Measurements from ENCODE around the gene MALSU1. TPM values are rescaled to one million over a fixed set of nuclear protein-coding genes. Genes with fewer than 3 reads are reported as not detected.

MALSU1 gene
- total RNA-seq, 1 experiment from 2014 or later: 92.1 TPM

- H3K4me1 ChIP-seq (ENCODE audit: insufficient read depth, low read length, poor library complexity, severe bottlenecking): no peaks in the 10 kb centered on the region
- no peaks in the 10 kb centered on the region for H3K36me3 ChIP-seq (ENCODE audit: insufficient read depth, low read length, poor library complexity, severe bottlenecking)
- no TSS peak for BruUV-seq (replicated peaks)
- H3K4me3 ChIP-seq (ENCODE audit: low read depth, low read length, poor library complexity, severe bottlenecking): no peak overlapping the region
- no peak for TF ChIP-seq EZH2 (IDR thresholded peaks at IDR 0.05; ENCODE audit: borderline replicate concordance, low read depth, low read length, poor library complexity, severe bottlenecking)
- TF ChIP-seq, protein P1, sequence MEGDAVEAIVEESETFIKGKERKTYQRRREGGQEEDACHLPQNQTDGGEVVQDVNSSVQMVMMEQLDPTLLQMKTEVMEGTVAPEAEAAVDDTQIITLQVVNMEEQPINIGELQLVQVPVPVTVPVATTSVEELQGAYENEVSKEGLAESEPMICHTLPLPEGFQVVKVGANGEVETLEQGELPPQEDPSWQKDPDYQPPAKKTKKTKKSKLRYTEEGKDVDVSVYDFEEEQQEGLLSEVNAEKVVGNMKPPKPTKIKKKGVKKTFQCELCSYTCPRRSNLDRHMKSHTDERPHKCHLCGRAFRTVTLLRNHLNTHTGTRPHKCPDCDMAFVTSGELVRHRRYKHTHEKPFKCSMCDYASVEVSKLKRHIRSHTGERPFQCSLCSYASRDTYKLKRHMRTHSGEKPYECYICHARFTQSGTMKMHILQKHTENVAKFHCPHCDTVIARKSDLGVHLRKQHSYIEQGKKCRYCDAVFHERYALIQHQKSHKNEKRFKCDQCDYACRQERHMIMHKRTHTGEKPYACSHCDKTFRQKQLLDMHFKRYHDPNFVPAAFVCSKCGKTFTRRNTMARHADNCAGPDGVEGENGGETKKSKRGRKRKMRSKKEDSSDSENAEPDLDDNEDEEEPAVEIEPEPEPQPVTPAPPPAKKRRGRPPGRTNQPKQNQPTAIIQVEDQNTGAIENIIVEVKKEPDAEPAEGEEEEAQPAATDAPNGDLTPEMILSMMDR (conservative IDR thresholded peaks at IDR 0.05; ENCODE audit: low read depth, low read length): no peak
- no peak overlapping the region for H3K27ac ChIP-seq (ENCODE audit: low read depth, low read length, poor library complexity, severe bottlenecking)
- POLR2A ChIA-PET (ENCODE audit: low non-redundant PET): interaction anchor here (0.5 kb wide), 1 partner anchor 23 kb away, joined by 5 read pairs; no protein-coding TSS in a partner anchor
- CTCF ChIA-PET: no interaction called here
- H3K27me3 ChIP-seq (replicated peaks; ENCODE audit: insufficient read depth, low read depth, low read length, poor library complexity): no peaks in the 10 kb centered on the region
- no peaks in the 10 kb centered on the region for H3K9me3 ChIP-seq (ENCODE audit: low read depth, low read length, poor library complexity, severe bottlenecking)
- intact Hi-C loops (cut with micrococcal nuclease; ENCODE audit: unreplicated experiment): no loop called here
- no peak for DNase-seq (ENCODE audit: low spot score)
Measured at GRCh38 chr7:23268167-23268566, 31.0 kb upstream of the MALSU1 start.

DNA sequence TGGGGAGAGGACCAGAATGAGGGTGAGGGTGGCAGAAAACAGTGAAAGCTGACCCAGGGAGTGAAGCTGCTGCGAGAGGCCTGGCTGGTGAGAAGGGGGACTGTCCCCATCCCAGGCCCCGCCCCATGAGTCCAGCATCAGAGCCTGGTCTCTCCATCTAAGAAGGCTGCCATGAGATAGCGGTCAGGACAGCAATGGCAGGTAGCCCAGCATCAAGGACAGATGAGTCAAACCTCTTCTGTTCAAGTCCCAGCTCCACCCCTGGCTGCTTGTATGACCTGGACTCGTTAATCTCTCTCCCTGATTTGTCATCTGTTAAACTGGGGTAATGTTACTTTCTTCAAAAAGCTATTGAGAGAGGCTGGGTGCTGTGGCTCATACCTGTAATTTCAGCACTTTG, 30.4 kb upstream of the MALSU1 start:
- Histone ChIP-seq H3K36me3 (ENCODE audit: insufficient read depth, low read length, poor library complexity, severe bottlenecking) (no peaks in the 10 kb centered on the region), H3K27me3 (replicated peaks; ENCODE audit: insufficient read depth, low read depth, low read length, poor library complexity) (no peaks in the 10 kb centered on the region), H3K4me3 (ENCODE audit: low read depth, low read length, poor library complexity, severe bottlenecking) (no peak overlapping the region), H3K27ac (ENCODE audit: low read depth, low read length, poor library complexity, severe bottlenecking) (no peak overlapping the region), H3K9me3 (ENCODE audit: low read depth, low read length, poor library complexity, severe bottlenecking) (no peaks in the 10 kb centered on the region), H3K4me1 (ENCODE audit: insufficient read depth, low read length, poor library complexity, severe bottlenecking) (peaks cover 5% of the 10 kb centered on the region)
- no peak for DNase-seq (ENCODE audit: low spot score)
- TF ChIP-seq EZH2 (IDR thresholded peaks at IDR 0.05; ENCODE audit: borderline replicate concordance, low read depth, low read length, poor library complexity, severe bottlenecking): no peak
- TF ChIP-seq, protein P1 (conservative IDR thresholded peaks at IDR 0.05; ENCODE audit: low read depth, low read length): no peak
- intact Hi-C loops (cut with micrococcal nuclease; ENCODE audit: unreplicated experiment): no loop called here
- no TSS peak for BruUV-seq (replicated peaks)
- ChIA-PET CTCF (no interaction called here), POLR2A (ENCODE audit: low non-redundant PET) (no interaction called here)

DNA sequence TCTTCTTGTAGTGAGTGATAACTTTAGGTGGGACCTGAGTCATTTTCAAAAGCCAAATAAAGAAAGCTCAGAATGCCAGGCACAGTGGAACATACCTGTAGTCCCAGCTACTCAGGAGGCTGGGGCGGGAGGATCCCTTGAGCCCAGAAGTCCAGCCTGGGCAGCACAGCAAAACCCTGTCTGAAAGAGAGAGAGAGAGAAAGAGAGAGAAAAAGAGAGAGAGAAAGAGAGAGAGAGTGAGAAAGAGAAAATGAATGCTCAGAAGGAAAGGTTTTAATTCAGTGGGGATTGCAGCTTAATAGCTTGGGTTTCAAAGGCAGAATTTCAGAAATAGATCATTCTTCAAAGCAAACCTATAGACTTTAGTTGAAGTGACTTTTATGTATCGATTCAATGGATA, 26.9 kb upstream of the MALSU1 start:
- no TSS peak for BruUV-seq (replicated peaks)
- no peak for TF ChIP-seq EZH2 (IDR thresholded peaks at IDR 0.05; ENCODE audit: borderline replicate concordance, low read depth, low read length, poor library complexity, severe bottlenecking)
- TF ChIP-seq, protein P1 (conservative IDR thresholded peaks at IDR 0.05; ENCODE audit: low read depth, low read length): no peak
- Histone ChIP-seq H3K36me3 (ENCODE audit: insufficient read depth, low read length, poor library complexity, severe bottlenecking) (no peaks in the 10 kb centered on the region), H3K9me3 (ENCODE audit: low read depth, low read length, poor library complexity, severe bottlenecking) (no peaks in the 10 kb centered on the region), H3K4me3 (ENCODE audit: low read depth, low read length, poor library complexity, severe bottlenecking) (no peak overlapping the region), H3K27ac (ENCODE audit: low read depth, low read length, poor library complexity, severe bottlenecking) (no peak overlapping the region), H3K4me1 (ENCODE audit: insufficient read depth, low read length, poor library complexity, severe bottlenecking) (peaks cover 8% of the 10 kb centered on the region), H3K27me3 (replicated peaks; ENCODE audit: insufficient read depth, low read depth, low read length, poor library complexity) (no peaks in the 10 kb centered on the region)
- ChIA-PET CTCF (interaction anchor here (0.6 to 1.1 kb wide), 4 partner anchors 19 to 425 kb away, joined by 3 read pairs; no protein-coding TSS in a partner anchor), POLR2A (ENCODE audit: low non-redundant PET) (no interaction called here)
- intact Hi-C loops (cut with micrococcal nuclease; ENCODE audit: unreplicated experiment): loop anchor here (2.0 to 5.0 kb wide), 2 partner anchors 275 to 440 kb away; partner anchors contain the start of gene STK31
- DNase-seq (ENCODE audit: low spot score): no peak

Data from A673 (cell line).